Measurements from ENCODE around the gene KPNB1.

The KPNB1 gene

GRCh38 chr17:47714773-47715396 is 65.2 kb downstream of the KPNB1 start:
- DNase-seq, result no peak

GRCh38 chr17:47715669-47716325 is 66.1 kb downstream of the KPNB1 start:
- DNase-seq, result no peak

- DNase-seq, result no peak
These were observed 66.7 kb downstream of the KPNB1 start for GRCh38 chr17:47716375-47716774.

GRCh38 chr17:47717261-47717697 is 67.6 kb downstream of the KPNB1 start:
- no peak for DNase-seq

GRCh38 chr17:47717979-47718621 is 68.4 kb downstream of the KPNB1 start:
- DNase-seq, result no peak

- DNase-seq, result no peak
These were observed 69.1 kb downstream of the KPNB1 start for GRCh38 chr17:47718634-47719405.

- DNase-seq, result no peak
These were observed 69.9 kb downstream of the KPNB1 start for GRCh38 chr17:47719411-47720152.

GRCh38 chr17:47720196-47720595 is 70.5 kb downstream of the KPNB1 start:
- DNase-seq, result no peak

GRCh38 chr17:47720754-47721533 is 71.2 kb downstream of the KPNB1 start:
- DNase-seq, result no peak

- DNase-seq, result no peak
These were observed 72.0 kb downstream of the KPNB1 start for GRCh38 chr17:47721725-47722124.

- no peak for DNase-seq
These were observed 75.0 kb downstream of the KPNB1 start for GRCh38 chr17:47724705-47725104.

- no peak for DNase-seq
These were observed 75.9 kb downstream of the KPNB1 start for GRCh38 chr17:47725446-47726111.

- no peak for DNase-seq
These were observed 77.3 kb downstream of the KPNB1 start for GRCh38 chr17:47726796-47727703.

GRCh38 chr17:47727704-47728036 is 78.0 kb downstream of the KPNB1 start:
- DNase-seq, result no peak

- DNase-seq, result no peak
These were observed 78.6 kb downstream of the KPNB1 start for GRCh38 chr17:47728214-47728877.

GRCh38 chr17:47729476-47729875 is 79.8 kb downstream of the KPNB1 start:
- DNase-seq, result no peak

GRCh38 chr17:47730681-47731080 is 81.0 kb downstream of the KPNB1 start:
- no peak for DNase-seq

- no peak for DNase-seq
These were observed 81.7 kb downstream of the KPNB1 start for GRCh38 chr17:47731396-47731795.

GRCh38 chr17:47732399-47733046 is 82.8 kb downstream of the KPNB1 start:
- no peak for DNase-seq

Measured in hippocampal formation (tissue), 2 donors.